Skeletal muscle tissue (tissue), 5 donors: ENCODE data around the gene SDHAF1. TPM values are rescaled to one million over a fixed set of nuclear protein-coding genes. Genes with fewer than 3 reads are reported as not detected.
"Not testable (repeated sequence)": the region's sequence is repeated elsewhere in the genome, so short reads cannot be mapped to it uniquely, and the experiment has no call there.

Experiments used
- H3K27ac ChIP-seq: one replicate; pipeline ENCODE4 v1.7.0; 2013; ENCODE audit warnings: mild to moderate bottlenecking, low read depth, low read length, inconsistent platforms
- H3K27me3 ChIP-seq, 3 donors: one replicate each; pipeline ENCODE4 v1.7.0; 2013; ENCODE audit warnings: low read length in 3 of 3; ENCODE audit not compliant: control insufficient read depth in 3 of 3, insufficient read depth in 3 of 3
- H3K36me3 ChIP-seq, 3 donors: one replicate each; pipeline ENCODE4 v1.7.0; 2013; ENCODE audit warnings: low read length in 3 of 3; ENCODE audit not compliant: control insufficient read depth in 3 of 3, insufficient read depth in 3 of 3
- H3K4me1 ChIP-seq, 3 donors: one replicate each; pipeline ENCODE4 v1.7.0; 2013; ENCODE audit warnings: low read length in 3 of 3, mild to moderate bottlenecking in 3 of 3; ENCODE audit not compliant: control insufficient read depth in 3 of 3, insufficient read depth in 3 of 3
- H3K4me3 ChIP-seq, 3 donors: one replicate each; pipeline ENCODE4 v1.7.0; 2013; ENCODE audit warnings: low read length in 3 of 3
- H3K9ac ChIP-seq, 3 donors: one replicate each; pipeline ENCODE4 v1.7.0; 2013; ENCODE audit warnings: low read length in 3 of 3, mild to moderate bottlenecking in 3 of 3, moderate library complexity in 2 of 3, low read depth in 1 of 3
- H3K9me3 ChIP-seq, 3 donors: one replicate each; pipeline ENCODE4 v1.7.0; 2013; ENCODE audit warnings: low read length in 3 of 3; ENCODE audit not compliant: control insufficient read depth in 3 of 3
- small RNA-seq: library from RNA; depleted of rRNA; stranded (forward); fragments of <200 nt; gene quantifications from one replicate; pipeline ENCODE3, GENCODE V24; 2014
- total RNA-seq: library from RNA; depleted of rRNA; stranded (reverse); fragments of >200 nt; gene quantifications from one replicate; pipeline ENCODE4 v1.2.3, GENCODE V29; 2014
- donor health status: Osteomylitis.

Gene SDHAF1
- total RNA-seq, 1 donor from 2014 or later = 8.4 TPM

GRCh38 chr19:36031308-36031707 lies 36.3 kb downstream of the SDHAF1 start:
- Histone ChIP-seq H3K36me3 (peaks cover 7 to 10% (median 8%) of the 10 kb centered on the region in 3 donors), H3K9me3 (no peaks in the 10 kb centered on the region), H3K27ac (no peak overlapping the region), H3K9ac (no peak overlapping the region), H3K27me3 (peaks cover 3 to 10% (median 4%) of the 10 kb centered on the region in 3 donors), H3K4me1 (peaks cover 0 to 5% (median 4%) of the 10 kb centered on the region in 3 donors), H3K4me3 (no peak overlapping the region)

DNA sequence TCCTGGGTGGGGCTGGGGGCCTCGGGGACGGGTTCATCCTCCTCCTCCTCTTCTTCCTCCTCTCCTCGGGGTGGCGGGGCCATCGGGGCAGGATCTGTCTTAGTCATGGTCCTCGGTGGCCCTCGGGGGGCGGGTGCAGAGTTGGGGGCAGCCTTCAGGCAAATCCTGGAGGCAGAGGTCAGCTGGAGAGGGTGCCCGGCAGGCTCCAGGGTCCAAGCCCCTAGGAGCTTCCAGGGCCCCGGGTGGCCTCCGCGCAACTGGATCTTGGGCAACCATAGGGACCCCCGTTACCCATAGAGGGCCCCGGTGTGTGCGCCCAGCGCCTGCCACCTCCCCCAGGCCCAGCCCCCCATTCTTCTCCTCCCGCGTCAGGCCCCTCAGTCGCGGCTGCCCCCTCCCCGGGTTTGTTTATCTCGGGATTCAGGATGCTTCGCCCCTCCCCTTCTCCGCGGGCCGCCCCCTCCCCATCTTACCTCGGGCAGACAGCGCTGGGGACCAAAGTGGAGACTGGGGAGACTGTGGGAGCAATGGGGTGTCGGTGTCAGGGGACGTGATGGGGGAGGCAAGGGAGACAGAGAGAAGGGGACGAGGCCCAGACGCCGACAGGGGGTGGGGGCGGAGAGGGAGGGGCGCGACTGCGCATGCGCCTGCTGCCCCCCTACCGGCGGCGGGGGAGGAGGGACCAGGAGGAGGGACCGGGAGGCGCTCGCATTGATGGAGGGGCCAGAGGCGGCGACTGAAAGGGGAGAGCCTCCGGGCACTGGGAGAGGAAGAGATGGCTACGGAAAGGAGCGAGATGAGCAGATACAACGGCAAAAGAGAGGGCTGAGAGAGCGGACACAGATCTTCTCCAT lies 37.5 kb downstream of the SDHAF1 start, which contains the start of gene CLIP3:
Gene CLIP3 (minus strand): TSS at position 623 of the 854 bp plus-strand sequence. CDS start 516 bp downstream, at position 107.
- Histone ChIP-seq H3K9ac (peak within 1 kb of the TSS in 1 of 3 donors; percentile 45), H3K36me3 (peaks cover 6 to 13% (median 7%) of the 10 kb centered on the region in 3 donors), H3K9me3 (no peaks in the 10 kb centered on the region), H3K4me3 (peak within 1 kb of the TSS; percentile 43 to 49 (median 49)), H3K4me1 (peaks cover 0 to 5% (median 4%) of the 10 kb centered on the region in 3 donors), H3K27ac (no peak within 1 kb of the TSS), H3K27me3 (peaks cover 3 to 10% (median 4%) of the 10 kb centered on the region in 3 donors)

DNA sequence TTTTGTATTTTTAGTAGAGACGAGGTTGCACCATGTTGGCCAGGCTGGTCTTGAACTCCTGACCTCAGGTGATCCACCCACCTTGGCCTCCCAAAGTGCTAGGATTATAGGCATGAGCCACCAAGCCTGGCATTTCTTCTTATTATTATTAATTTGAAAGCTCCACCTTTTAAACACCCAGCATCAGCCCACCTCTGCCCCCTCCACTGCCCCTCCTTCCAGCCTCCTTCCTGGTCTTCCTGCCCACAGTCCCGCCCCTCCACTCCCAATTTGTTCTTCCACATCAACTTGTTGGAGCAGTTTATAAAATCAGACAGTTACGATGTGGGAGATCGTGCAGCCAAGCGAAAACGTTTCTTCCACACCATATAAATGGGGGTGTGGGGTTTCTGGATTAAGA lies 45.5 kb downstream of the SDHAF1 start:
- Histone ChIP-seq H3K36me3 (peaks cover 2 to 13% (median 3%) of the 10 kb centered on the region in 3 donors), H3K9me3 (no peaks in the 10 kb centered on the region), H3K27ac (no peak overlapping the region), H3K4me3 (no peak overlapping the region), H3K27me3 (no peaks in the 10 kb centered on the region), H3K4me1 (no peaks in the 10 kb centered on the region), H3K9ac (no peak overlapping the region)

DNA sequence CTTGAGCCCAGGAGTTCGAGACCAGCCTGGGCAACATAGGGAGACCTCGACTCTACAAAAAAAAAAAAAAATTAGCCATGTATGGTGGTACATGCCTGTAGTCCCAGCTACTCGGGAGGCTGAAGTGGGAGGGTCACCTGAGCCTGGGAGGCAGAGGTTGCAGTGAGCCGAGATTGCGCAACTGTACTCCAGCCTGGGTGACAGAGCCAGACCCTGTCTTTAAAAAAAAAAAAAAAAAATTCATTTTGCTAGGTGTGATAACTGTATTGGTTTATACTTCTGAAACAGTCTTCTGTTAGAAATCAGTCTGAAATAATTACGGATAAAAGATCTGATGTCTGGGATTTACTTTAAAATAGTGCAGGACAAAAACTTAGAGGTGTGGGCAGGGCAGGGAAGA lies 46.1 kb downstream of the SDHAF1 start:
- H3K4me3 ChIP-seq, H3K4me1 ChIP-seq, H3K9ac ChIP-seq, H3K27me3 ChIP-seq, H3K9me3 ChIP-seq, H3K27ac ChIP-seq: not testable (repeated sequence)
- peaks cover 0 to 11% (median 2%) of the 10 kb centered on the region in 3 donors for H3K36me3 ChIP-seq

DNA sequence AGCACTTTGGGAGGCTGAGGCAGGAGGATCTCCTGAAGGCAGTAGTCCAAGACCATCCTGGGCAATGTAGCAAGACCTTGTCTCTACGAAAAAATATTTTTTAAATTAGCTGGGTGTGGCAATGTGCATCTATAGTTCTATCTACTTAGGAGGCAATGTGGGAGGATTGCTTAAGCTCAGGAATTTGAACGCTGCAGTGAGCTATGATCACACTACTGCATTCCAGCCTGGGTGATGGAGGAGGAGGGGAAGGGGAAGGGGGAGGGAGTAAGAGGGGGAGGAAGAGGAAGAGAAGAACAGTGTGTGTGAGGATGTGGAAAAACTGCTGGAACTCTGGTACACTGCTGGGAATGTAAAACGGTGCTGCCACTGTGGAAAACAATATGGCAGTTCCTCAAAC lies 46.8 kb downstream of the SDHAF1 start:
- no peaks in the 10 kb centered on the region for H3K27me3 ChIP-seq
- no peaks in the 10 kb centered on the region for H3K9me3 ChIP-seq
- H3K27ac ChIP-seq = no peak overlapping the region
- no peak overlapping the region for H3K4me3 ChIP-seq
- no peak overlapping the region for H3K9ac ChIP-seq
- no peaks in the 10 kb centered on the region for H3K4me1 ChIP-seq
- peaks cover 0 to 11% (median 2%) of the 10 kb centered on the region in 3 donors for H3K36me3 ChIP-seq

GRCh38 chr19:36043952-36044351 lies 49.0 kb downstream of the SDHAF1 start:
- Histone ChIP-seq H3K9ac (no peak overlapping the region), H3K4me1 (no peaks in the 10 kb centered on the region), H3K9me3 (no peaks in the 10 kb centered on the region), H3K36me3 (peaks cover 0 to 2% (median 2%) of the 10 kb centered on the region in 3 donors), H3K27me3 (no peaks in the 10 kb centered on the region), H3K4me3 (no peak overlapping the region), H3K27ac (no peak overlapping the region)

Small RNAs within 50 kb of the gene (small RNA-seq; reads per million reads assigned to genes)
- not detected for gene AF038458.1

Other genes starting within 250 kb of the SDHAF1 start
- gene U2AF1L4, start 249.8 kb upstream of the SDHAF1 start, total RNA-seq = 3.7 TPM
- 7.8 TPM for gene PSENEN, start 249.5 kb upstream of the SDHAF1 start, total RNA-seq
- gene LIN37, start 246.6 kb upstream of the SDHAF1 start, total RNA-seq = 3.1 TPM
- gene HSPB6, start 238.2 kb upstream of the SDHAF1 start, total RNA-seq = 52.7 TPM
- gene PROSER3, start 237.0 kb upstream of the SDHAF1 start, total RNA-seq = 1.0 TPM
- gene ARHGAP33, start 219.6 kb upstream of the SDHAF1 start, total RNA-seq = 1.0 TPM
- gene PRODH2, start 182.3 kb upstream of the SDHAF1 start, total RNA-seq = not detected
- gene NPHS1, start 142.7 kb upstream of the SDHAF1 start, total RNA-seq = under 0.01 TPM
- gene KIRREL2, start 138.3 kb upstream of the SDHAF1 start, total RNA-seq = not detected
- 2.1 TPM for gene APLP1, start 126.6 kb upstream of the SDHAF1 start, total RNA-seq
- gene NFKBID, start 94.6 kb upstream of the SDHAF1 start, total RNA-seq = 3.7 TPM
- gene HCST, start 92.7 kb upstream of the SDHAF1 start, total RNA-seq = 1.6 TPM
- gene TYROBP, start 86.9 kb upstream of the SDHAF1 start, total RNA-seq = 9.9 TPM
- 0.52 TPM for gene LRFN3, start 58.8 kb upstream of the SDHAF1 start, total RNA-seq
- not detected for gene SYNE4, start 13.6 kb downstream of the SDHAF1 start, total RNA-seq
- gene ALKBH6, start 19.0 kb downstream of the SDHAF1 start, total RNA-seq = 4.7 TPM
- gene CLIP3, start 37.7 kb downstream of the SDHAF1 start, total RNA-seq = 1.0 TPM
- gene THAP8, start 59.1 kb downstream of the SDHAF1 start, total RNA-seq = 2.1 TPM
- 2.1 TPM for gene WDR62, start 59.7 kb downstream of the SDHAF1 start, total RNA-seq
- gene OVOL3, start 116.0 kb downstream of the SDHAF1 start, total RNA-seq = not detected
- gene POLR2I, start 119.7 kb downstream of the SDHAF1 start, total RNA-seq = 121 TPM
- gene TBCB, start 120.3 kb downstream of the SDHAF1 start, total RNA-seq = 97.6 TPM
- 195 TPM for gene CAPNS1, start 144.9 kb downstream of the SDHAF1 start, total RNA-seq
- 141 TPM for gene COX7A1, start 157.3 kb downstream of the SDHAF1 start, total RNA-seq
- gene ZNF565, start 219.5 kb downstream of the SDHAF1 start, total RNA-seq = 9.4 TPM
- gene ZNF146, start 219.9 kb downstream of the SDHAF1 start, total RNA-seq = 45.9 TPM